Measurements from ENCODE around the gene FRMPD2.
"Not testable (repeated sequence)": the region's sequence is repeated elsewhere in the genome, so short reads cannot be mapped to it uniquely, and the experiment has no call there.

Gene FRMPD2

DNA sequence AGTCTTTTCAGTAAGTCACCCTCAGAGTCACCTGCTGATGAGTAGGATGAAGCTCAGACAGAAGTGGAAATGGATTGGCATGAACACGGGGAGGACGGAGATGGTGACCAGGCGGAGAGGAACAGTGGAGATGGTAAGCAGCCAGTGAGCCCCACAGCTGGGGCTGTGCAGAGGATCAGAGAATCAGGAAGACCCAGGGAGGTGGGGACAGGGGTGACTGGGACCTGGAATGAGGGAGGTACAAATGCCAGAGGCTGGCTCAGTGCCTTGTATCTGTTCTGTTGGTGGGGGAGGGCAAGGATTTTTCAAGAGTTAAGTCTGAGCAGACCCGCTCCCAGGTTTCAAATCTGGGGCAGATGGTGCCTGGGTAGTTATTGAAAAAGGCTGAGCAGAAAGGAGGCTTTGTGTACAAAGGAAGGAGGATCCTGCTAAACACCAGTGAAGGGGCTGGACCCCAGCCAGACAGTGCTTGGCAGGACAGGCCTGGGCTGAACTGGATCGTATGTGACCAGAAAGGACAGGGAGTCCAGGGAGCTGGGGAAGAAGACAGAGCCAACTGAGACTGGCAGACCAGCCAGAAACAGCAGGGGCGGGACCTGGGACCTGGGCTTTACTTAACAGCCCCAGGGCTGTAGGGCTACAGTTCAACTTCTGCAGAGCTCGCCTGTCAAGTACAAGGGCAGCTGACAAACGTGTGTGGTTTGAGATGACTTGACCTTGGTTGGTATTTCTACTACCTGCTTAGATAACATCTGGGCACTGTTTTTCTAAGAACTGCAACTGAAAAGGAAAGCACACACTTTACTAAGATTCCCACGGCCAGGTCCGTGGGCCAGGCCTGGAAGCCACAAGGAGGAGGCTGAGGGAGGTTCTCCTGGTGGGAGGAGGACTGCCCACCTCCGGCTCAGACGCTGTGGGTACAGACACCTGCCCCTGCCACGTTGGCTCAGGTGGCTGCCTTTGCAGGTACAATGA, 13.2 kb upstream of the FRMPD2 start:
- no peak for DNase-seq (ENCODE audit: low read depth)

DNA sequence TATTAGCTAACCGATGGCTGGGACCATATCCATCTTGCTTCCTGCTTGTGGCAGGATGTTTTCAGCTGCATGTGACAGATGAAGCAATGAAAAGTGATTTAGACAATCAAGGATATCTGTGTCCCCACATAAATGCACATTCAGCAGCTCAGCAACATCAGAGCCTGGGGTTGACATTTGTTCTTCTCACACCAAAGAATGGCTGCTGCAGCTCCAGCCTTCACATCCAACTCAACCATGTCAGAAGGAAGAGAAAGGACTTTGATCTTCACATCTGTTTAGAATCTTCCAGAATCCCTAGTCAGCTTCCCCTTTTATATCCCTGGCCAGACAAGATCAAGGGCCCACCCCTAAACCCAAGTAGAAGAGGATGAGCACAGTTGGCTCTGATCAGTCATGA, 11.9 kb upstream of the FRMPD2 start:
- no peak for DNase-seq (ENCODE audit: low read depth)

DNA sequence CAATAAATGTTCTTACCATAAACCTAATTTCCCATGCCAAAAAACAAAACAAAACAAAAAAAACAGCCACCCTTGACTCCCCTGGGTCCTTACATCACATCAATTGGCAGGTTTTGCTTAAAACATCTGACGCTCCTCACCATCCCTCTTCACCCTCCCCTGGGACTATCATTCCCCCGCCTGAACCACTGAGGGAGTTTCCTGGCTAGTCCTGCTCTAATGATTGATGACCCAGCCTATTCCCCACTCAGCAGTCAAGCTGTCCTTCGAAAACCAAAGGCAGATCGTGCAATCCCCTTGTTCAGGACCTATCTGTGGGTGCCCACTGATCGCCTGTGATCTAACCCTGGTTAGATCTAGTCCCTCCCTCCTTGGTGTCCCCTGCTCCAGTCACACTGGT, 11.2 kb upstream of the FRMPD2 start:
- DNase-seq (ENCODE audit: low read depth) = no peak

DNA sequence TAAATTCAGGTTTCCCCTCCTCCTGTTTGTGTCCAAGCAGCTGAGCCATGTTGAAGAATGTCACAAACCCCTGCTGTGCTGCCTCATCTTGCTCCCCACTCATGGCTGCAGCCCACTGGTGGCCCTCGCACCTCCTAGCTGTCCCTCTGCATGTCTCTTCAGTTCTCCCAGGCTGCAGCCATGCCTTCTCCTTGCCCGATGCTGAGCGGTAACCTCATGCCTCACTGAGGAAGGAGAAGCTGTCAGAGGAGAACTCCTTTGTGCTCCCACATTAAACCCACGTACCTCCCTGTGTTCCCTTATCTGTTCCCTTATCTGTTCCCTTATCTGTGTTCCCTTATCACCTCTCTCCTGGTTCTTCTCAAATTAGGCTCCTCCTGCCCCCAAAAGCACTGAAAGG, 10.3 kb upstream of the FRMPD2 start:
- no peak for DNase-seq (ENCODE audit: low read depth)

DNA sequence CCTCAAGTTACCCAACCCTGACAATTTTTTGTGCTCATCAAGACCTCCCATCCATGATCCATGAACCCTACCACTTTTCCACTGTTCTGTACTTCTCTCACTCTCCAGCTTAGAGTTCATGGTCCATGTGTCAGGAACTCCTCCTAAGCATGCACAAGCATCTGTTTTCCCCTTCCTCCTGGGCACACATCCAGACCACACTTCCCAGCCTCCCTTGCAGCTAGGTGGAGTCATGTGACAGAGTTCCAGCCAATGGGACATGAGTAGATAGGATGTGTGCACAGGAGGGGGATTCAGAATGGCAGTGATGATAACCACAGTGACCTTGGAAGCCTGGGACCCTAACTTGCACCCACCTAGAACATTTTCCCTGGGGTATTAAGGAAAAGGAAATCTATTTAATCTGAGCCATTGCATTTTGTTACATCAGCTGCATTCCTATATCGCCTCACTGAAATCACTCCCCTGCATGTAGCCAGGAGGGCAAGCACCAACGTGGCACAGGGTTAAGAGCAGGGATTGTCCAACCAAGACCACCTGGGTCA, 9.6 kb upstream of the FRMPD2 start:
- no peak for DNase-seq (ENCODE audit: low read depth)

DNA sequence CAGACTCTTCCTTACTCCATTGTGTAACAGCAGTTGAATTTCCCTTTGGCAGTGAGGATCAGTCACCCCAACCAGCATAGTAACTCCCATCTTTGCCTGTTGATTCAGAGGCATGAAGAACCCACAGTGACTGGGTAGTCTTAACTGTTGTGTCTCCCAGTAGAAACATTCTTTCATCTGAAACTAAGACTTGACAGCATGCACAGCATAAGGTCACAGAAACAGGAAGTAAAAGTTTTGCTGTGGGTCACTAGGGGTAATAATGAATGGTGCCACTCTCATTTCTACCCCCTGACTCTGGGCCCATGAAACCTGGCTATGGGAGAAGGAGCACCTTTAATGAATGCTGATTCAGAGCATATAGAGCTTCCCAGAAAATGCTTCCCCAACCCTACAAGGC, 8.3 kb upstream of the FRMPD2 start:
- DNase-seq (ENCODE audit: low read depth) = no peak

DNA sequence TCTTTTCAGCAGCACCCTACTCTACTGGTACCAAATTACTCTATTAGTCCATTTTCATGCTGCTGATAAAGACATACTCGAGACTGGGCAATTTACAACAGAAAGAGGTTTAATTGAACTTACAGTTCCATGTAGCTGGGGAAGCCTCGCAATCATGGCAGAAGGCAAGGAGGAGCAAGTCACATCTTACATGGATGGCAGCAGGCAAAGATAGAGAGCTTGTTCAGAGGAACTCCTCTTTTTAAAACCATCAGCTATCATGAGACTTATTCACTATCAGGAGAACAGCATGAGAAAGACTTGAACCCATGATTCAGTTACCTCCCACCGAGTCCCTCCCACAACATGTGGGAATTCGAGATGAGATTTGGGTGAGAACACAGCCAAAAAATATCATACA, 7.2 kb upstream of the FRMPD2 start:
- not testable (repeated sequence) for DNase-seq (ENCODE audit: low read depth)

DNA sequence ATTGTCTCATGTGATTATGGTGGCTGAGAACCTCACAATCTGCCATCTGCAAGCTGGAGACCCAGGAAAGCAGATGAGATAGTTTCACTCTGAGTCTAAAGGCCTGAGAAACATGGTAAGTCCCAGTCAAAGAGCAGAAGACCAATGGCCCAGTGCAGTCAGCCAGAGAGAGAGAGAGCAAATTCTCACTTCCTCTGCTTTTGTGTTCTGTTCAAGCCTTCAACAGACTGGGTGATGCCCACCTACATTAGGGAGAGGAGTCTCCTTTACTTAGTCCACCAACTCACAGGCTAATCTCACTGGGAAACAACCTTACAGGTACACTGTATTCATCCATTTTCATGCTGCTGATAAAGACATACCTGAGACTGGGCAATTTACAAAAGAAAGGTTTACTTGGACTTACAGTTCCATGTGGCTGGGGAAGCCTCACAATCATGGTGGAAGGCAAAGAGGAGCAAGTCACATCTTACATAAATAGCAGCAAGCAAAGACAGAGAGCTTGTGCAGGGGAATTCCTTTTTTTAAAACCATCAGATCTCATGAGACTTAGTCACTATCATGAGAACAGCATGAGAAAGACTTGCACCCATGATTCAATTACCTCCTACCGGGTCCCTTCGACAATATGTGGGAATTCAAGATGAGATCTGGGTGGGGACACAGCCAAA, 4.7 kb upstream of the FRMPD2 start:
- no peak for DNase-seq (ENCODE audit: low read depth)

DNA sequence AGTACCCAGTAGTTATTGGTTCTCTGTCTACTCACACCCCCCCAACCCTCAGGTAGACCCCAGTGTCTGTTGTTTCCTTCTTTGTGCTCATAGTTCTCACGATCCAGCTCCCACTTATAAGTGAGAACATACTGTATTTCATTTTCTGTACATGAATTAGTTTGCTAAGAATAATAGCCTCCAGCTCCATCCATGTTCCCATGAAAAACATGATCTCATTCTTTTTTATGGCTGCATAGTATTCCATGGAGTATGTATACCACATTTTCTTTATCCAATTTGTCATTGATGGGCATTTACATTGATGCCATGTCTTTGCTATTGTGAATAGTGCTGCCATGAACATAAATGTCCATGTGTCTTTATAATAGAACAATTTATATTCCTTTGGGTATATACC, 2.6 kb upstream of the FRMPD2 start:
- DNase-seq (ENCODE audit: low read depth) = no peak

DNA sequence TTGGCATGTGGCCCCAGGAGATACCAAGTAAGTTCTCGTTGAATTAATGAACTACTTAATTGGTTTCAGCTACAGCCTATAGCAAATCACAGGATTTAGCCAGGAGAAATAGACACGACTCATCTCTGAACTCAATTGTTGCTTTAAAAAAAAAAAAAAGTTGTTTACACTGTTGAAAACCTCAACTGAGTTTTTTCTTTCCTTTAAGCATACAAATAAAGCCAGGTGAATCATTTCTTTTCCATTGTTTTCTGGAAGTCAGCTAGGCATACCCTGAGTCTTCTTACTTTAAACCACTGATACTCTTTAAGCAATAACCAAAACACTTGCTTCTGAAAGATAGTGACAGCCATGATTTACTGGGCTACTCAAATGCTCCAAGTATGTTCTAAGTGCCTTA, 755 bp downstream of the FRMPD2 start:
- DNase-seq (ENCODE audit: low read depth) = no peak

DNA sequence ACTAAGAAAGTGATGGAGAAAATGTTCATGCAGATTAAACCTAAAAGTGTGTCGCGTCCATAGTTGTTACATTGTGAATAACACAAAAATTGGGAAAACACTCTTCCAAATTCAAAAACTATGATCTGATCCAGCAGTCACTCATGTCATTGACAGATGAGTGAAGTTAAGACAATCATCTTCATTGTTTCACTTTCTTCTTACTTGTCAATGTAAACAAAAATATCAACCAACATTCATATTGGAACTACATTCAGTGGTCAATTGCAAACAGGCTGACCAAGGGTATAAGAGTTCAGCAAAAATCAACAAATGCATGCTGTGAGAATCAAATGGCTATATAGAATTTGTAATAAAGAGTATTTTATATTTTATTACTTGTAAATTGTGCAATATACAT, 1.8 kb downstream of the FRMPD2 start:
- DNase-seq (ENCODE audit: low read depth) = no peak

DNA sequence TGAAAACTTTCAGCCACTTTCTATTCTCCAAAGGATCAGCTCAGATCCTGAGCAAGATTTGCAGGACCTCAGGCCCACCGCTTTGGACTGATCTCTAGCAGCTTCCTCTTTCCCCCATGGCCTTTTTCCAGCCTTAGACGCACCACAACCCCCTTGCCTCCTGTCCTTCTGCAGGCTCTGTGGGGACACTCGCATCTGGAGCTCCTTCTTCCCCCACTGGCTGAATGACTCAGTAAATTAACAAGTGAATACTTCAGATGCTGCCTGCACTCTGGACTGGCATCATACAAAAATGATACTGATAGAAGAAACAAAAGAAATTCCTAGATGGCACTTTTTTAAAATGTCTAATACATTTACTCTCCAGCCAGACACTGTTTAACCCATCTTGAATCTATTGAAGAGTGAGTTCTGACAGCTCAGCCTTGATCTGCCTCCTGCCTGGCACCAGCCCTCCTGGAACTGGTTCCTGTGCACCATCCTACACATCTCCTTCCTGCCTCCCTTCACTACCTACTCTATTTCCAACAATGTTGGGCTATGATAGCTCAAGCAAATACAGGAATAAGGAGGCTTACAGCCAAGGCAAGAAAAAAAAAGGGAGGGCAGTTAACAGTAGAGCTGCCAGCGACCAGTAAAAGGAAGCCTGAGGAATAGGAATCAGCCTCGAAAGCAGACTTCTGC, 3.3 kb downstream of the FRMPD2 start:
- no peak for DNase-seq (ENCODE audit: low read depth)

DNA sequence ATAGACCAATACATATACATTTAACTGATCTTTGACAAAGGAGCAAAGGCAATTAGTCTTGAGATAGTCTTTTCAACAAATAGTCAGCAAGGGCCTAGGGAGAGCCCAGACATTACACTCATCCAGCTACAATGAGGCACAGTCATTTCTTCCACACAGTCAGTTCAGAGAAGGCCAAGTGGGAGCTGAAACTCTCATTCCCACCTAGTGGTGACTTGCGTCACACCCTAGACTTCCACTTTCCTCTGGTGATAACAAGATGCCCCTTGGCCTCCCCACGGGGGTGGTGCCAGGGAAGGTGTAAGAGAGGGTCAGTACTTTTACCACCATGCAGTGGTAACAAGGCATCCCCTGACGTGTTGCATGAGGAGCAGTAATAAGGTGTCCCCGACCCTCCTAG, 8.0 kb downstream of the FRMPD2 start:
- no peak for DNase-seq (ENCODE audit: low read depth)

DNA sequence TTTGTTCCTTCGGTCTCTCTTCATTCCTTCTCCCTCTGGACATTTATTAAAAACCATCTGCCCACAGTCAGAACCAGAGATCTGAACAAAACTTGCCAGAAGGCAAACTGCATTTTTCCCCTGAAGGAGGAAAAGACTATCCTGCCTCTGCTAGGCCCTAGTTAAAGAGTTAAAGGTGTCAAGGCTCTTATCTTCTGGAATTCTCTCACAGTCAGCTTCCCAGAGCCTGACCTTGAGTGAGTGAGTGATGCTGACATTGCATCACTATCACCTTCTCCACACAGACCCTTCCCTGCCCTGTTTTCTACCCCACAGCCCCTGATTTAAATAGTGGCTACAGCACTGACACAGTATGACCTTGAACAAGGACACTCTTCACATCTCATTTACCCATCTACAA, 16.4 kb downstream of the FRMPD2 start:
- DNase-seq (ENCODE audit: low read depth) = no peak

DNA sequence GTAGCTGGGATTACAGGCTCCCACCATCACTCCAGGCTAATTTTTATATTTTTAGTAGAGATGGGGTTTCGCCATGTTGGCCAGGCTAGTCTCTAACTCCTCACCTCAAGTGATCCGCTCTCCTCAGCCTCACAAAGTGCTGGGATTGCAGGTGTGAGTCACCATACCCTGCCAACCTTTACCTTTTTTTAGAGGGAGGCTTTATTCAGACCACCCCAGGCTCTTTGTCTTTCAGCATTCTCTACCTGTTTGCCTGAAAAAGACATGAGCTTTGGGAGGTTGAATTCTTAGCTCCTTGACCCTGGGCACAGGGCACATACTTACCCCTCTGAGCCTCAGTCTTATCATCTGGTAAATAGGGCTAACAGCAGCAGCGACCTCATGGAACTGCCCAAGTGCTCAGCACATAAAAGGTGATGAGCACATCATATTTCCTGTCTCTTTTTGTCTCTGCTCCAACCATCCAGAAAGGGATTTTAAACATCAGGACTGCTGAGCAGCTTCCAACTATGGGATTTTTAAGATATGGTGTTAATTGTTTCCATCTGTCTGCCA, 17.0 kb downstream of the FRMPD2 start:
- DNase-seq (ENCODE audit: low read depth) = no peak

DNA sequence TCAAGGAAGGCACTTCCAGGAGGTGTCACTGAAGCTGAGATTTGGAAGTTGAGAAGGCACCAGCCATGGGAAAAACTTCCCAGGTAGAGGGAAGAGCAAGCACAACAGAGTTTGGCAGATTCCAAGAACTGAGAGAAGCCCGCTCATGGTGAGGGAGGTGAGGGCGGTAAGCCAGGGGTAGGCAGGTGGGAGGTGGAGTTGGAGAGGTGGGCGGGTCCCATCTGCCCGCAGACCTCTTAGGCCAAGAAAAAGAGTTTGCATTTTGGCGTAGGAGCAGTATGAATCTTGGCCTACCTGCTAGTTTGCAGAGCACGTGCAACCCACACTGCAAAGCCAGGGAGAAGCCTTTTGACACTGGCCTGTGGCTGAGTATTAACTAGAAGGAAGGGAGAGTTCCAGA, 18.8 kb downstream of the FRMPD2 start:
- no peak for DNase-seq (ENCODE audit: low read depth)

DNA sequence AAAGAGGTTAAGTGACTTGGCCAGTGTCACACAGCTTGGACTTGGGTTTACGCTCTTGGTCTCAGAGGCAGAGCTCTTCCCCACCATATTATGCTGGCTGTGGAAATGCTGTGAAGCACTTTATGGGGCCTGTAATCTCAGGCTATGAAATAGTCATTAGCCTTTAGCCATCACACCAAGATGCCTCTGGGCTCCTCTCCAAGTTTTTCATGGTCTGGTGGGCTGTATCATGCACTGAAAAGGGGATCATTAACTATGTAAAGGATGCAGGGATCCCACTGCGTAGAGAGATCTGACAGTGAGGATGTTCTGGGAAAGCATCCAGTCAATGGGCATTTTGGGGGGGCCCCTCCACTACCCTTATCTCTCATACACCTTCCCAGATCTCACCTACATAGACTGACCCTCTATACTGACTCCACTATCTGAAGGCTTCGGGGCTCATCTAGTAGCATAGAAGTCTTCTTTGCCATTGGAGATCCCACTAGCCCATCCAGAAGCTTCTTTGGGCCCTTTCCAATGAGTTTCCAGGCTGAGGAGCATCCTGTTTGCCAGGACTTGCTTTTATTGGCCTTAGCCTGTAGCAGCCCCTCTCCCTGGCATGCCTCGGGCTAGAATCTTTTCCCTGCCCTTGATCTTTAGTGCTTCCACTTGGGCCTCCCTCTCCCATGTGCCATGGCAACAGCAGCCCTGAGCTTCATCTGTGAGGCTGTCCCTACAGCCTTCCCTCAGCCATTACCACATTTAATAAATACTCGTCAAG, 19.6 kb downstream of the FRMPD2 start:
- no peak for DNase-seq (ENCODE audit: low read depth)

DNA sequence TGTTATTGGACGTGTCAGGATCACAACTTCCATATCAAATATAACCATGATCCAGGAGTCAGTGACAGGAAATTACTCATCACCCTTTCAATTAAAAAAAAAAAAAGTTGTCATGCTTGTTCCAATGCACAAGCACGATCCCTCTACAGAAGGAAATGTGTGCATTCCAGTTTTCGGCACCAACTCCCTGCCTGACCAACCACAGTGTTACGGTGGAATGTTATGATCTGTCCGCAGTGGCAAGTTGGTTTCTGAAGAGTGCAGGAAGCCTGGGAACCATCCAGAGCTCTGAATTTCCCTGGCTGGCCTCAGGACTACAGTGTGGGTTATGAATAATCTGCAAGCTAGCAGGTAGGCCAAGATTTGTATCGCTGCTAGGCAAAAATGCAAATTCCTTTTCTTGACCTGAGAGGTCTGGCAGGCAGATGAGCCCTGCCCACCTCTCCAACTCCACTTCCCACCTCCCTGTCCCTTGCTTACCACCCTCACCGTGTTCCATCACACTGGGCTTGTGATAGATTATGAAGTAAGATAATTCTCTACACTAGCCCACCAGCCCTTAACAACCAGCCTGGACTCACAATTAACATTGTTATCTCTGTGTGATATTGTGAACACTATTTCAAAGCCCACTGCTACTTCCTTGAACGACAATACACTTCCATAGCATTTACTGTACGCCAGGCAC, 20.4 kb downstream of the FRMPD2 start:
- DNase-seq (ENCODE audit: low read depth) = no peak

DNA sequence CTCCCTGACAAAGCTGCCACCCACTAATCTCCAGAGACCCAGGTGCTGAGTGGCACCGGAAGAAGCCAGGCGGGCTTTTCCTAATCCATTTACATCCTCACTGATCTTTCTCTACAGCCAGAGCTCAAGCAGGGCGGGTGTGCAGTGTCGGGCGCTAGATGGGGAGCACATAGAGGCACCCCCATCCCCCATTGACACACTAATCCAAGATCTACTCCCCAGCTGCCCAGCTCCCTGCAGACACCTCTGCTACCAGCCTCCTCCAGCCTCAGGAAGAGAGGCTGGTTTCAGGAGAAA, 22.2 kb downstream of the FRMPD2 start:
- no peak for DNase-seq (ENCODE audit: low read depth)

DNA sequence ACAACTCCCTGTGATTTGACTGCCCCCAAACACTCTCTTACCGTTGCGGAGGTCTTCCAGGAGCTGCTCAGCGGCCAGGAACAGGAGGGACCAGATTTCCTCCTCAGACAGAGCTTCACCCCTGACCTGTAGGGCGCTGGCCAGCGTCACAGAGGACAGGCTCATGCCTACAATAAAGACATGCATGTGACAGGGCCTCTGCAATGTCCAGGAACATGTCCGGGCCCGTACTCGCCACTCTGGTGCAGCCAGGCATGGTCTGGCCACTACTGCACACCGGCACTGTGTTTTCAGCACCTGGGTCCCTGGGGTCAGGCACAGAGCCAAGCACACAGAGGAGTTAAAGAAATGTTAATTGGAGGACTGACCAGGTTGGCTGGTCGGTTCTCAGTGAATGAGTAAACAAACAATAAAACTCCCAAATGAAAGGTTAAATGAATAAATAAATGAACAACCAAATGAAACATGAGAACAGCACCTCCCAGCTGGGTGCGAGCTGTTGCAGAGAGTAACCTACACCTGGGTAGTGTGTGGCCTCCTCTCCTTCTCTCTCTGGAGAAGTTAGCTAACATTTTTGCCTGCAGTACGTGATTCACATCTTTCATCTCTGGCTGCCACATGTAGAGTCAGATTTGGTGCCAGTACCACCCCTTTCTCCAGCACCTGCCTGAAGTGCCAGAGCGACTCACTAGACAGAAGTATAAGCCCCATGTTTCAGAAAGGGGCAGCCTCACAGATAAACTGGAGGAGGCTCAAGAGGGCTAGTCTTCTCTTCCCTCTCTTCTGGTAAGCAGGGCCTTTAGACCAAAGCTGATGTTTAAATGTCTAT, 22.8 kb downstream of the FRMPD2 start:
- DNase-seq (ENCODE audit: low read depth) = no peak

Data from fibroblast of the conjunctiva (primary cell).